Pancreas (tissue), 10 donors: ENCODE data around the gene LYSMD4. TPM values are rescaled to one million over a fixed set of nuclear protein-coding genes. Genes with fewer than 3 reads are reported as not detected.

Experiments
- ATAC-seq, 4 donors: fragments of 200-7000 bp; cut with Tn5 transposase; one replicate each; pipeline versions ENCODE4 v1.8.0 to v1.9.1; 2020; ENCODE audit warnings: mild to moderate bottlenecking in 4 of 4, moderate library complexity in 4 of 4
- DNase-seq, 6 donors: peaks; one replicate each; pipeline ENCODE4 v3.0.0-alpha.2; 2020
- FAIRE-seq: peaks from 2 replicates; lab custom pipeline; 2012; peaks lifted over from hg19 to GRCh38; lab: Jason Lieb, UNC
- H3K27ac ChIP-seq, 4 donors: fragments of 200-600 bp; sonication (generic); 1 replicate in 3 of 4; 2 replicates in 1 of 4; pipeline versions ENCODE4 v1.5.0 to v1.8.0; 2020
- H3K27me3 ChIP-seq, 4 donors: fragments of 200-600 bp; one replicate each; pipeline ENCODE4 v1.8.0; 2021
- H3K36me3 ChIP-seq, 3 donors: fragments of 200-600 bp; sonication (generic) in 1 of 3; one replicate each; pipeline versions ENCODE4 v1.5.0 to v1.8.0; 2020 to 2021
- H3K4me1 ChIP-seq, 3 donors: fragments of 200-600 bp; one replicate each; pipeline ENCODE4 v1.8.0; 2021
- H3K4me3 ChIP-seq, 4 donors: fragments of 200-600 bp; sonication (generic) in 2 of 4; one replicate each; pipeline versions ENCODE4 v1.5.0 to v1.8.0; 2020 to 2021
- H3K9me3 ChIP-seq, 4 donors: fragments of 200-600 bp; one replicate each; pipeline ENCODE4 v1.8.0; 2021
- CTCF ChIP-seq, 4 donors: fragments of 200-600 bp; sonication (generic) in 3 of 4; IDR thresholded peaks; one replicate each; pipeline versions ENCODE4 v1.5.0 to v1.8.0; 2021; ENCODE audit warnings: antibody characterized with exemption in 4 of 4
- WGBS, 2 donors: extraction: QIAGEN DNeasy Blood & Tissue Kit; methylation state at CpG; one replicate each; pipeline ENCODE4 v1.1.7; 2013; 5-methylcytosine and 5-hydroxymethylcytosine counted together
- intact Hi-C, 3 donors: fragments of 100-400 bp; cut with DNase I; formaldehyde crosslinking; loops; one replicate each; pipeline versions ENCODE4 v1.11.1 to v1.14.2; 2022
- polyA plus RNA-seq, 2 donors: library from polyadenylated mRNA; stranded (reverse); fragments of 200-250 nt; gene quantifications; one replicate each; pipeline ENCODE4 v1.2.3, GENCODE V29; 2013
- total RNA-seq, 6 donors: library from RNA; stranded (reverse); fragmentation: NEBNext Ultra II Directional in 4 of 6; extraction: Animal tissue kit (Norgen Biotek cat#: 25700) in 4 of 6; gene quantifications; one replicate each; pipeline versions ENCODE4 v1.2.1 to v1.2.4, GENCODE V29; 2021 to 2023
- donor health status: healthy with polysubstance abuse.
- donor health status: DM: no; HTN: no; CAD: no; lungs with moderate emphysema.
- donor health status: DM: no; HTN: no; CAD: no.
- donor health status: control.
- donor health status: control.
- donor health status: Bipolar disorder and iron deficiency.
- donor health status: DM: yes; HTN: yes; CAD: no.
- donor health status: DM: no; HTN: no; CAD: no.
- donor health status: DM: no; HTN: no; CAD: no.
- donor health status: DM: yes; HTN: yes; CAD: no.

LYSMD4 gene
- total and polyA plus RNA-seq, 8 donors, result 3.4 to 12.3 (median 5.1) TPM

- FAIRE-seq (no peak), DNase-seq (no peak), ATAC-seq (no peak)
- TF ChIP-seq CTCF (IDR thresholded peaks at IDR 0.05), result no peak
- H3K36me3 ChIP-seq, result no peaks in the 10 kb centered on the region
- no peak overlapping the region for H3K27ac ChIP-seq
- H3K9me3 ChIP-seq, result no peaks in the 10 kb centered on the region
- no peaks in the 10 kb centered on the region for H3K4me1 ChIP-seq
- intact Hi-C loops, result no loop called here
- no peak overlapping the region for H3K4me3 ChIP-seq
- 89 to 95% methylated on average over 9 of the region's 9 CpGs for WGBS, 2 donors
- H3K27me3 ChIP-seq, result no peaks in the 10 kb centered on the region
Measured at GRCh38 chr15:99683000-99683670, 50.1 kb downstream of the LYSMD4 start.

- no peaks in the 10 kb centered on the region for H3K36me3 ChIP-seq
- 0 to 68% methylated on average over 1 of the region's 1 CpG for WGBS, 2 donors
- H3K27me3 ChIP-seq, result no peaks in the 10 kb centered on the region
- FAIRE-seq, result no peak
- H3K9me3 ChIP-seq, result no peaks in the 10 kb centered on the region
- H3K4me1 ChIP-seq, result no peaks in the 10 kb centered on the region
- intact Hi-C loops, result no loop called here
- peak in 1 of 4 donors; percentile 39 for ATAC-seq
- no peak for DNase-seq
- no peak overlapping the region for H3K27ac ChIP-seq
- no peak for TF ChIP-seq CTCF (IDR thresholded peaks at IDR 0.05)
- no peak overlapping the region for H3K4me3 ChIP-seq
Measured at GRCh38 chr15:99682455-99682854, 50.8 kb downstream of the LYSMD4 start.

- Histone ChIP-seq H3K9me3 (no peaks in the 10 kb centered on the region), H3K36me3 (peaks cover 0 to 2% (median 0%) of the 10 kb centered on the region in 3 donors), H3K4me3 (no peak overlapping the region), H3K27ac (no peak overlapping the region), H3K4me1 (no peaks in the 10 kb centered on the region), H3K27me3 (no peaks in the 10 kb centered on the region)
- intact Hi-C loops, result no loop called here
- TF ChIP-seq CTCF (IDR thresholded peaks at IDR 0.05), result no peak
- FAIRE-seq, result no peak
- no peak for ATAC-seq
- no peak for DNase-seq
- 89 to 93% methylated on average over 1 of the region's 1 CpG for WGBS, 2 donors
Measured at GRCh38 chr15:99681990-99682389, 51.2 kb downstream of the LYSMD4 start.

- H3K27me3 ChIP-seq, result no peaks in the 10 kb centered on the region
- FAIRE-seq (no peak), ATAC-seq (no peak), DNase-seq (no peak)
- H3K4me1 ChIP-seq, result no peaks in the 10 kb centered on the region
- intact Hi-C loops, result no loop called here
- no peak for TF ChIP-seq CTCF (IDR thresholded peaks at IDR 0.05)
- no peak overlapping the region for H3K27ac ChIP-seq
- H3K9me3 ChIP-seq, result no peaks in the 10 kb centered on the region
- peaks cover 0 to 15% (median 0%) of the 10 kb centered on the region in 3 donors for H3K36me3 ChIP-seq
- H3K4me3 ChIP-seq, result no peak overlapping the region
Measured at GRCh38 chr15:99680276-99680675, 53.0 kb downstream of the LYSMD4 start.

- ATAC-seq (no peak), FAIRE-seq (peak; percentile 64), DNase-seq (no peak)
- TF ChIP-seq CTCF (IDR thresholded peaks at IDR 0.05), result no peak
- no peaks in the 10 kb centered on the region for H3K9me3 ChIP-seq
- H3K27me3 ChIP-seq, result no peaks in the 10 kb centered on the region
- intact Hi-C loops, result no loop called here
- peaks cover 0 to 25% (median 7%) of the 10 kb centered on the region in 3 donors for H3K36me3 ChIP-seq
- 84 to 87% methylated on average over 4 of the region's 4 CpGs for whole genome bisulfite sequencing, 2 donors
- H3K27ac ChIP-seq, result no peak overlapping the region
- no peak overlapping the region for H3K4me3 ChIP-seq
- H3K4me1 ChIP-seq, result no peaks in the 10 kb centered on the region
Measured at GRCh38 chr15:99677540-99678134, 55.6 kb downstream of the LYSMD4 start.
